GM21381 (cell line): ENCODE measurements around the gene SUN1.
"Not testable (repeated sequence)": the region's sequence is repeated elsewhere in the genome, so short reads cannot be mapped to it uniquely, and the experiment has no call there.

Source experiments
- ATAC-seq: cut with Tn5 transposase; IDR thresholded peaks from one replicate; pipeline ENCODE4 v1.9.1; 2021; ENCODE audit warnings: mild to moderate bottlenecking, moderate library complexity; ENCODE audit not compliant: unreplicated experiment

Gene SUN1

DNA sequence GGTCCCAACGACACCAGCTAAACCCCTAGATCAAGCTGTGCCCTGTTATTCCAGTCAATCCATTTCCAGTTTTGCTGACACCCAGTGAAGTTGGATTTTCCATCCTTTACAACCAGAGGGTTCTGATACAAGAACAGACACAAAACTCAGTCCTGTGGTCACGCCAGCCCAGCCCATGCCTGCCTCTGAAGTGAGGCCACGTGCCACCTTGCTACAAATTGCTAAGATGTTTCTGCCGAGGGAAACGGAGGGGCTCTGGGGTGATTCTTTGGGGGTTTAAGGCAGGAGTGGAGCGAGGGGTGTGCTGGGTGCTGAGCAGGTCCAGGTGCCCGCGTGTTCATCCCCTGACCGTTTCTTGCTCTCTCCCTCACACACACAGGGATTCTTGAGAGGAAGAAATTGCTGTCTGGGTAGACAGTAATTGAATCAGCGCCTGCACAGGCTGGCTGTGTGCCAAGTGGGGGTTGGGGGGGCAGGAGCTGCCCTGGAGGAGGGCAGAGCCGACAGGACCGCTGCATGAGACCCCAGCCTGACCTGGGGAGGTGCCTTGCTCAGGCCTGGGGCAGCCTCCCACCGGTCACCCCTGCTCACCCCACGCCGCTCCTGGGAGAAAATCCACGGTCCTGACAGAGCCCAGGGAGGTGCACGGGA, 84.1 kb downstream of the SUN1 start:
- ATAC-seq: no peak

DNA sequence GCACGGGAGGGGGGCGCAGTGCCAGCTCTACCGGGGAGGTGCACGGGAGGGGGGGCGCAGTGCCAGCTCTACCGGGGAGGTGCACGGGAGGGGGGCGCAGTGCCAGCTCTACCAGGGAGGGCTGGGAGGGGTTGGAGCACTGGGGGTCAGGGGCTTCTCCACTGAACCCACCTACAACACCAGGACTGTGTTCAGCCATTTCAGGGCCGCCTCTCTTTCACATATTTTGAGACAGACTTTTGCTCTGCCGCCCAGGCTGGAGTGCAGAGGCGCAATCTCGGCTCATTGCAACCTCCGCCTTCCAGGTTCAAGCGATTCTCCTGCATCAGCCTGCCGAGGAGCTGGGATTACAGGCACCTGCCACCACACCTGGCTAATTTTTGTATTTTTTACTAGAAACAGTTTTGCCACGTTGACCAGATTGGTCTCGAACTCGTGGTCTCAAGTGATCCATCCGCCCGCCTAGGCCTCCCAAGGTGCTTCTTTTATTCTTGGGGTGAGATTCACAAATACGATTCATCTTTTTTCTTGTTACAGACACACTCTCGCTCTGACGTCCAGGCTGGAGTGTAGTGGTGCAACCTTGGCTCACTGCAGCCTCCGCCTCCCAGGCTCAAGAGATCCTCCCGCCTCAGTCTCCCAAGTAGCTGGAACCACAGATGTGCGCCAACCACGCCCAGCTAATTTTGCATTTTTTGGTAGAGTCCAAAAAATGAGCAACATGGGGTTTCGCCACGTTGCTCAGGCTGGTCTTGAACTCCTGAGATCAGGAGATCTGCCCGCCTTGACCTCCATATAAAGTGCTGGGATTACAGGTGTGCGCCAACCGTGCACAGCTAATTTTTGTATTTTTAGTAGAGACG, 85.2 kb downstream of the SUN1 start:
- ATAC-seq: no peak

DNA sequence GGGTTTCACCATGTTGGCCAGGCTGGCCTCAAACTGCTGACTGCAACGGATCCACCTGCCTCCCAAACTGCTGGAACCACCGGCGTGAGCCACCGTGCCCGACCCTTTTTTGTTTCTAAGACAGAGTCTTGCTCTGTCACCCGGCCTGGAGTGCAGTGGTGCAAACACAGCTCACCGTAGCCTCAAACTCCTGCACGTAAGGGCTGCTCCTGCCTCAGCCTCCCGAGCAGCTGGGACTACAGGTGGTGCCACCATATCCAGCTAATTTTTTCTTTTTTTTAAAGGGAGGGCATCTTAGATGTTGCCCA, 85.8 kb downstream of the SUN1 start:
- ATAC-seq: no peak

DNA sequence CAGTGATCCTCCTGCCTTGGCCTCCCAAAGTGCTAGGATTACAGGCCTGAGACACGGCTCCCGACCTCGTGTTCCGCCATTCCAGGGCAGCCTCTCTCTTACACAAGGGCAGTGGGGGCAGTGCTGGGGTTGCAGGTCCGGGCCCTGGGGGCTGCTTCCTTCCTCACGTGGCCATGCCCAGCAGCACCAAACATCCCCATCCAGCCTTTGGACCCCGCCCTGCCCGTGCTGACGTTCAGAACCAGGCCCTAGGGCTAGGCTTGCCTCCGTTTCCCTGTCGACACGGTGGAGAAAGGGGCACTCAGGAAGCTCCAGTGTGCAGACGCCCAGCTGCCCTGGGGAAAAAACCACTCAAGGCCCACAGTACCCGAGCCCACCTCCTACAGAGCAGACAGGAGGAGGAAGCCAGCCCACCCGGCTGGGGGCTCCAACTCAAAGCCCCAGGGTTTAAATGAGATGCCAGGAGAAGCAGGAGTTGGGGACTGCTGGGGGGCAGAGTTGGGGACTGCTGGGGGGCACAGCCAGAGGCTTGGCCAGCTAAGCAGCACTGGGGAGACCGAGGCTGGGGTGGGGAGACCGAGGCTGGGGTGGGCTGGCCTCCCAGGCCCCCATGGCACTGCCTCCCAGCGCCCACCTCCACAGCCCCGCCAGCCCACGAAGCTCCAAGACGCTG, 86.3 kb downstream of the SUN1 start:
- no peak for ATAC-seq

DNA sequence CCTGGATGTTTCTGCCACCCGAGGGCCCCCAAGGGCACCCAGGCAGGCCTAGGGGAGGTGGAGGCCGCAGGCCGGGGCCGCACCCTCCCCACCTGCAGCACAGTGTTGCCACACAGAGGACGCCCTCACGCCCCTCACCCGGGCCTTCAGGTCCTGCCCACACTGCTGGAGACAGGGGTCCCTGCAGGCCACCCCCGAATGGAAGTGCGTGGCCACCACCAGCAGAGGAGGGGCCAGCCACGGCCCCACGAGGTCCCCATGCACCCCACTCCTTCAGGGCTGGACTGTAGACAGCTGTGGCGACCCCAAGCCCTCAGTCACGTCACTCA, 86.8 kb downstream of the SUN1 start:
- no peak for ATAC-seq

DNA sequence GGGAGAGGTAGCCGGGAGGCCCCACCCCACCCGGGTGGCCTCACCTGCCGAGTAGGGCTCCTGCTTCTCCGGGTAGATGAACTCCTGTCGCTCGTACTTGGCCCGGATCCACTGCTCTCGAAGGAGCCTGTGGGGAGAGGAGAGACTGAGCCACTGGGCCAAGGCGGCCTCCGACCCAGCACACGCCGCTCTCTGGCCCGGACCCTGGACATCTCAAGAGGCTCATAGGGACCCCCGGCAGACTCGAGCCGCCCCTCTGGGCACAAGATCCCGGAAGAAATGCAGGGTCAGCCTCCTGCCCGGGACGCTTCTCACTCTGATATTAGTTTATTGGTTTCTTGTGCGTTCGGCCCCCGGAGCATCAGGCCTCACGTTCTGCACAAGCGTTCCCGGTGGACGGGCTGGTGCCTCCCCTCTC, 87.7 kb downstream of the SUN1 start:
- no peak for ATAC-seq

DNA sequence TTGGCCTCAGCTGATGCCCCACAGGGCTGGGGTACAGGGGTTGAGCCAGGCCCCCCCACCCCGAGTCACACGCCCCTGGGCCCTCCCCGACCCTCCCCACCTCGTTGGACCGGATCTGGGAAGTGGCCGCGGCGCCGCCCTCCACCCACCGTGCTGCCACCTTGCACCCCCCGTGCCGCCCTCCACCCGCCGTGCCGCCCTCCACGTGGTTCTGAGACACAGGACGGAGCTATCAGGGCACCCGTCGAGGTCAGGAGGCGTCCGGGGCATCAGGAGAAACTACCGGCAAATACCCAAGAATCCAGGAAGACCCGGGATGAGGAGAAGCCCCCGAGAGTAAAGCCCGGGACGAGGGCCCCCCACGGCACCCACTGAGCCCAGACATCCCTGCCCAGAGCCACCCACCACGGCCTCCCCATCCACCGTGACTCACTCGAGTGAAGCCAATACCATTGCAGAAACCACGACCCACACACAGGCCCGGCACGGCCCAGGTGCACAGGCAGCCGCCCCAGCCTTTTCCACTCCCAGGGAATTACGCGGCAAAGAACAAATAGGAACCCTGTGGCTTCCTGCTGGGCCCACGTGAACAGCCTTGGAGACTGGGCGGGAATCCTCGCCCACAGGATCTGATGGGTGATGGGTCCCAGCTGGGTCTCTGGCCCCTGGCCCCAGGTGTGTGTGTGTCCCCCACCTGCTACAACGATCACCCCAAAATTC, 88.2 kb downstream of the SUN1 start:
- ATAC-seq: no peak

DNA sequence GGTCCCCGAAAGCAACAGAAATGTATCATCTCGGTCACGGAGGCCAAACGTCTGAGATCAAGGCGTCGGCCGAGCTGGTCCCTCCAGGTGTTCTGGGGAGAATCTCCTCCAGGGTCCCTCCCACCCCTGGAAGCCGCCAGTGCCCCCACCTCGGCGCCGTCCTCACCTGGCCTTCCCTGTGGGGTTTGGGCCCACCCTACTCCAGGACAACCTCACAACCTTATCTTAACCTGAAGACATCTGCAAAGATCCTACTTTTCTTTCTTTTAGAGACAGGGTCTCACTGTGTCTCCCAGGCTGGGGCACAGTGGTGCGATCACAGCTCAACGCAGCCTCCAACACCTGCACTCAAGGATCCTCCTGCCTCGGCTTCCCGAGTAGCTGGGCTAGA, 88.8 kb downstream of the SUN1 start:
- ATAC-seq: no peak

DNA sequence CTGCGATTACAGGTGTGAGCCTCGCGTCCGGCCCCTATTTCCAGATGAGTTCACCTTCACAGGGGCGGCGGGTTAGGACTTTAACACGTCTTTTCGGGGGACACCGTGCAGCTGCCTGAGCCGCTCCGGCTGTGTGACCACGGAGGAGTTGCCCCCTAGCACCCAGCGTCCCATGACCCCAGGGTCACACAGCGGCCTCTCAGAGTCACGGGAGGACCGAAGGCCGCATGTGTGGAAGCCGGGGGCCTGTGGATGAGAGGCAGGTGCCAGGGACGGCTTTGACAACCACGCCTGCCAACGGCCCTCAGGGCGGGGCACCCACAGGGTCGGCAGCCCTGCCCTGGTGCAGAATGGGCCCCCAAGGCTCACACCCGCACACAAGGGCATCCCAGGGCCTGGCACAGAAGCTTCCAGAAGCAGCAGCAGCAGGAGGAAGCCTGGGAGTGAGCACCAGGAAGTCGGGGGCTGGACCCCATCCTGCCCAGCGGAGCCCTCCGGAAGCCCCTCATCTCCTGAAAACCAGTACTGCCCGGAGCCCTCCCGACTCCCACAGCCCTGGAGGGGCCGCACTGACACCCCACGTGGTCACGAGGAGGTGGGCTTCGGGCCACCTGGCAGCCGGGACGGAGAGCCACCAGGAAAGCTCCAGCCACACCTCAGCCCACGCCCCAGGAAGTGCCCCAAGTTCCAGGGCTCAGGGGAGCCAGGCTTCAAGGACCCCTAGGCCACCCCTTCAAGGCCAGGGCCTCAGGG, 89.5 kb downstream of the SUN1 start:
- ATAC-seq: no peak

DNA sequence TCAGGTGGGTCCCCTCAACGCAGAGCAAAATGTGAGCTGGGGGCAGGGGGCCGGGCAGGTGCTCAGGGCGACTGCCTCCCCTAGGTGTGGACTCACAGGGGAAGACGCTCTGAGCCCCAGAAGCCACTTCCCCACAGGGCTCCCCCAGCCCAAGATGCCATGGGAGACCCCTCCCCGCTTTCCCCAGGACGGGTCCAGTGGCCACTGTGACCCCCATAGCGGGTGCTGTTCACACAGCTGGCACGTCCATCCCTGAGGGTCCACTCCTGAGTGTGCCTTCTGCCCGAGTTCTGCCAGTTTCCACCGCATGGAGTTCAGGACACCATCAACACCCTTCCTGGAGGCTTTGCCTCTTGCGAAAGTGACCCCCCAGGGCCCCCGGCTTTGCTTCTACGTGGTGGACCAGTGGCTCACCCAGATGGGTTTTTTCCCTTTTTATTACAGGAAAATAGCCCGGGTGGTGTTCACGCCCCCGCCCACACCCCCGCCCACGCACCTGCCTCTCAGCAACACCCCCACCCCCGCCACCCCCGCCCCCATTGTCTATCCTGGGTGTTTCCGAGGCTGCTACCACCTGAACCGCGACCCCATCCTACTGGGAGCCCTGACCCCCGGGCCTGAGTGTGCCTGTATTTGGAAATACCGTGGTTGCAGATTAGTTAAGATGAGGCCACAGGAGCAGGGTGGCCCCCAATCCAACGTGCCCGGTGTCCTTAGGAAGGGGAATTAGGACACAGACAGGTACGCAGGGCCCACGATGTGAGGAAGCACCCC, 90.2 kb downstream of the SUN1 start:
- no peak for ATAC-seq

DNA sequence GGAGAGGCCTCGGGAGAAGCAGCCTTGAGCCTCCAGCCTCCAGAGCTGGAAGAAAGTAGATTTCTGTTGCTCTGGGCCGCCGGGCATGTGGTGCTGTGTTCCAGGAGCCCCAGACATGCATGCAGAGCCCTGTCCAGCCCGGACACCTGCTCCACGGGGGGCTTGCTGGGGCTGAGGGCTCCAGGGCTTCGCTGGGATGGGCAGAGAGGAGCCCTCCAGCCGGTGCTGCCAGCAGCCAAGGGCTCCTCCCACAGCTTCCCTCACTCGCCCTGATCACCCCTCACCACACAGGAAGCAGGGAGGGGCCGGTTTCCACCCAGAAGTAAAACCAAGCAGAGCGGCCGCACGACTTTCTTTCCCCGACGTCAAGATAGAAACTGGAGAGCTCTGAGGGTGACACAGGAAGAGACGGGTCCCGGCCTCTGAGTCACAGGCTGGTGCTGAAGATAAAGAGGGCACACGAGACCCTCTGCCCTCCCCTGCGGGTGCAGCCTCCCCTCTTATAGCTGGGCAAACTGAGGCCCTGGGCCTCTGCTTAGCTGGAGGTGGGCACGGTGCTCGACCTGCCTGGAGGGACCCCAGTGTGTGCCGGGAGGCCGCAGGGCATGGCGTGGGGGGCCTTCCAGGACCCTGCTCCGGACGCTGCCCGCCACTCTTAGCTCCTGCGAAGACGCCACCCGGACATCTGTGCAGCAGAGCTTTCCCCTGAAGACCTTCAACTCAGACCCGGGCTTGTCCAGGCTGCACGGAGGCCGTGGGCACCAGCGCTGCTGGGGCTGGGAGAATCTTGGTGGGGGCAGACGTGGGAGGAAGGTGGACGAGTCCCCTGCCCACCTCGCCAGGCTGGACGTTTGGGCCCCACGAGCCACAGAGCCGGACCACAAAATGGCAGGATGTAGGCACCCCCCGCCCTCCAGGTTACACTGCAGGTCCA, 91.1 kb downstream of the SUN1 start:
- ATAC-seq: peak; percentile 65

DNA sequence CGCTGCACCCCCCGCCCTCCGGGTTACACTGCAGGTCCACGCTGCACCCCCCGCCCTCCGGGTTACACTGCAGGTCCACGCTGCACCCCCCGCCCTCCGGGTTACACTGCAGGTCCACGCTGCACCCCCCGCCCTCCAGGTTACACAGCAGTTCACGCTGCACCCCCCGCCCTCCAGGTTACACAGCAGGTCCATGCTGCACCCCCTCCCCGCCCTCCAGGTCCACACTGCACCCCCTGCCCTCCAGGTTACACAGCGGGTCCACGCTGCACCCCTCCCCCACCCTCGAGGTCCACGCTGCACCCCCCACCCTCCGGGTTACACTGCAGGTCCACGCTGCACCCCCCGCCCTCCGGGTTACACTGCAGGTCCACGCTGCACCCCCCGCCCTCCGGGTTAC, 91.8 kb downstream of the SUN1 start:
- not testable (repeated sequence) for ATAC-seq
